Breast epithelium (tissue), 4 donors: ENCODE measurements around the gene PCDHA1. TPM values are rescaled to one million over a fixed set of nuclear protein-coding genes. Genes with fewer than 3 reads are reported as not detected.

Experiments used
- DNase-seq, 2 donors: peaks; one replicate each; pipeline ENCODE4 v3.0.0-alpha.2; 2019; ENCODE audit warnings: low spot score in 2 of 2
- H3K27ac ChIP-seq, 2 donors: fragments of 200-600 bp; sonication (generic) in 1 of 2; one replicate each; pipeline ENCODE4 v1.5.1; 2016 to 2019; ENCODE audit warnings: mild to moderate bottlenecking in 1 of 2
- H3K27me3 ChIP-seq, 2 donors: fragments of 200-600 bp; sonication (generic) in 1 of 2; one replicate each; pipeline versions ENCODE4 v1.5.1 to v1.6.0; 2017 to 2019; ENCODE audit warnings: control low read depth in 1 of 2, mild to moderate bottlenecking in 1 of 2
- H3K36me3 ChIP-seq: fragments of 200-600 bp; one replicate; pipeline ENCODE4 v1.5.1; 2019
- H3K4me1 ChIP-seq, 2 donors: fragments of 200-600 bp; sonication (generic); one replicate each; pipeline ENCODE4 v1.5.1; 2016 to 2019; ENCODE audit warnings: control low read depth in 1 of 2
- H3K4me3 ChIP-seq, 3 donors: fragments of 200-600 bp; sonication (generic); 1 replicate in 2 of 3; 2 replicates in 1 of 3; pipeline ENCODE4 v1.5.1; 2016 to 2019; ENCODE audit warnings: mild to moderate bottlenecking in 3 of 3, moderate library complexity in 2 of 3
- H3K9me3 ChIP-seq, 2 donors: fragments of 200-600 bp; sonication (generic) in 1 of 2; one replicate each; pipeline ENCODE4 v1.5.1; 2016 to 2019; ENCODE audit warnings: control low read depth in 1 of 2
- CTCF ChIP-seq, 3 donors: fragments of 450-650 bp; IDR thresholded peaks; one replicate each; pipeline ENCODE4 v1.5.1; 2016 to 2017; ENCODE audit warnings: antibody characterized with exemption in 3 of 3, mild to moderate bottlenecking in 3 of 3, moderate library complexity in 3 of 3
- POLR2A ChIP-seq: fragments of 450-650 bp; IDR thresholded peaks from one replicate; pipeline ENCODE4 v1.6.1; 2016; ENCODE audit warnings: antibody characterized with exemption, mild to moderate bottlenecking, moderate library complexity
- POLR2AphosphoS5 ChIP-seq, 3 donors: sonication (generic); formaldehyde crosslinking; IDR thresholded peaks; one replicate each; pipeline ENCODE4 v1.6.1; 2017; ENCODE audit warnings: antibody characterized with exemption in 3 of 3
- intact Hi-C: fragments of 100-400 bp; cut with DNase I; formaldehyde crosslinking; loops from one replicate; pipeline ENCODE4 v1.15.1; 2023; ENCODE audit warnings: low total_unique reads
- total RNA-seq, 3 donors: library from RNA; depleted of rRNA; stranded (reverse); fragments of >200 nt; gene quantifications; one replicate each; pipeline ENCODE4 v1.1.0, GENCODE V29; 2016

Gene PCDHA1
- total RNA-seq, 3 donors from 2014 or later = not detected

- Histone ChIP-seq H3K27me3 (no peaks in the 10 kb centered on the region), H3K9me3 (no peaks in the 10 kb centered on the region), H3K4me3 (no peak overlapping the region), H3K4me1 (no peaks in the 10 kb centered on the region), H3K36me3 (no peaks in the 10 kb centered on the region), H3K27ac (no peak overlapping the region)
- intact Hi-C loops = no loop called here
- no peak for TF ChIP-seq CTCF (IDR thresholded peaks at IDR 0.05)
- TF ChIP-seq POLR2A = no peak
- no peak for TF ChIP-seq POLR2AphosphoS5 (IDR thresholded peaks at IDR 0.05)
- no peak for DNase-seq
Measured at GRCh38 chr5:141031006-141031405, 245.1 kb downstream of the PCDHA1 start.

DNA sequence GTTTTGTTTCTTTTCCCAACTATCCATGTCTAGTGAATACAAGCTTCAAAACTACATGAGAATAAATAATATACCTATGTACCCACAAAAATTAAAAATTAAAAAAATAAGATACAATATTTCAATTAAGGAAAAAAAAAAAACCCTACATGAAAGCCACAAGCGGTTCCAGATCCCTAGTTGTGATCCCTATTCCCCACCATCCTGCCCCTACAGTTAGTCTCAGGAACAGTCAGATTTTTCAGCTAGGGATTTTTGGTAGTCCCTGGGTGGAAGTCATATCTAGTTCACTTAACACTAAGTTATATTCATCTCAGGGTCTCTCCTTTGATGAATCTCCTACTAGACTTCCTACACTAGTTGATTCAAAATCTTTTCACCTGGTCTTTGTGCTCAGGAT lies 246.7 kb downstream of the PCDHA1 start:
- intact Hi-C loops = no loop called here
- Histone ChIP-seq H3K4me1 (no peaks in the 10 kb centered on the region), H3K4me3 (no peak overlapping the region), H3K36me3 (no peaks in the 10 kb centered on the region), H3K9me3 (no peaks in the 10 kb centered on the region), H3K27me3 (no peaks in the 10 kb centered on the region), H3K27ac (no peak overlapping the region)
- no peak for TF ChIP-seq CTCF (IDR thresholded peaks at IDR 0.05)
- TF ChIP-seq POLR2AphosphoS5 (IDR thresholded peaks at IDR 0.05) = no peak
- no peak for TF ChIP-seq POLR2A
- no peak for DNase-seq

GRCh38 chr5:141039061-141039460 lies 253.1 kb downstream of the PCDHA1 start:
- TF ChIP-seq CTCF (IDR thresholded peaks at IDR 0.05) (no peak), POLR2A (no peak), POLR2AphosphoS5 (IDR thresholded peaks at IDR 0.05) (no peak)
- intact Hi-C loops = loop anchor here (5.0 kb wide), 1 partner anchor 913 kb away; no protein-coding TSS in a partner anchor
- Histone ChIP-seq H3K4me1 (no peaks in the 10 kb centered on the region), H3K9me3 (no peaks in the 10 kb centered on the region), H3K27me3 (peaks cover 0 to 4% of the 10 kb centered on the region in 2 donors), H3K27ac (no peak overlapping the region), H3K36me3 (no peaks in the 10 kb centered on the region), H3K4me3 (no peak overlapping the region)
- no peak for DNase-seq

DNA sequence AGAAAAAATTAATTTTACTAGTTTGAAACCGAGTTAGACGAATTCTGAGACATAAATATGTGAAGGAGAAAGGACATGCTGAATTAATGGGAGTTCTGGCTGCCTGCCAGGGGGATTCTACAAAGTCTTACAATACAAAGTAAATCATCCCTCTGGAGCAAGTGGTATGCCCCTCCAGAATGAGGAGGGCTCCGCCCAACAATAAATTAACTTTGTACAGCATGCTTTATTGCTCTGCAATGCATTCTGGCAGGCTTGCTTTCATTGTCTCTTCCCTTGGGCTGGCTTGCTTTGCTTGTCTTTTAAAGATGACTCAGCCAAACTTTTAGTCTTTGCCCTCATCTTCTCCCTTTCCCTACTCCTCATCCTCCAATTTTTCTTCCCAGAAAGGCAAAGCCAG lies 253.6 kb downstream of the PCDHA1 start:
- H3K4me1 ChIP-seq = no peaks in the 10 kb centered on the region
- no peak for TF ChIP-seq POLR2AphosphoS5 (IDR thresholded peaks at IDR 0.05)
- H3K27me3 ChIP-seq = peaks cover 0 to 7% of the 10 kb centered on the region in 2 donors
- peak overlapping the region in 1 of 3 donors; percentile 56 for H3K4me3 ChIP-seq
- DNase-seq = no peak
- intact Hi-C loops = loop anchor here (5.0 kb wide), 1 partner anchor 913 kb away; no protein-coding TSS in a partner anchor
- H3K27ac ChIP-seq = no peak overlapping the region
- H3K36me3 ChIP-seq = no peaks in the 10 kb centered on the region
- H3K9me3 ChIP-seq = no peaks in the 10 kb centered on the region

- Histone ChIP-seq H3K9me3 (no peaks in the 10 kb centered on the region), H3K36me3 (no peaks in the 10 kb centered on the region), H3K27me3 (peaks cover 0 to 7% of the 10 kb centered on the region in 2 donors), H3K4me1 (no peaks in the 10 kb centered on the region), H3K4me3 (peak overlapping the region; percentile 36 to 64 (median 56)), H3K27ac (peak overlapping the region; percentile 70 to 84)
- TF ChIP-seq POLR2A (no peak), POLR2AphosphoS5 (IDR thresholded peaks at IDR 0.05) (no peak), CTCF (IDR thresholded peaks at IDR 0.05) (peak in 2 of 3 donors; percentile 60)
- peak in 1 of 2 donors; percentile 26 for DNase-seq
- intact Hi-C loops = no loop called here
Measured at GRCh38 chr5:141040093-141040770, 254.3 kb downstream of the PCDHA1 start.
